ENCODE data around the gene DUSP28. TPM values are rescaled to one million over a fixed set of nuclear protein-coding genes. Genes with fewer than 3 reads are reported as not detected.

Gene DUSP28
- total and polyA plus RNA-seq, 2 of the 8 experiments (the other 6 are each of a cell fraction or from before 2014, with no cell fraction given): 2.1 to 2.3 TPM

- CTCF ChIA-PET (ENCODE audit: partially characterized antibody): interaction anchor here (0.8 to 3.2 kb wide), 11 partner anchors 9 to 82 kb away, joined by 3 to 17 read pairs (median 3); partner anchors contain the start of gene CAPN10
- Histone ChIP-seq H2AFZ (ENCODE audit: low read length) (no peak overlapping the region), H3K4me2 (ENCODE audit: insufficient read depth in 1 of 2, low read depth in 2 of 2, low read length in 2 of 2) (no peak overlapping the region), H4K91ac (replicated peaks; ENCODE audit: insufficient read length, low read length) (no peak overlapping the region), H3K79me2 (ENCODE audit: control insufficient read depth in 1 of 2, insufficient read depth in 2 of 2, low read length in 2 of 2) (no peaks in the 10 kb centered on the region), H3K23me2 (ENCODE audit: low read depth, low read length) (no peaks in the 10 kb centered on the region), H3K14ac (ENCODE audit: insufficient read length) (no peak overlapping the region), H2AK5ac (ENCODE audit: low read depth, low read length) (no peak overlapping the region), H3K4ac (replicated peaks; ENCODE audit: insufficient read length, low read depth, low read length) (no peak overlapping the region), H3K9ac (replicated peaks in 1 of 4; ENCODE audit: extremely low read depth in 1 of 4, low read depth in 3 of 4, low read length in 3 of 4) (no peak overlapping the region), H2BK12ac (ENCODE audit: low read depth, low read length) (no peak overlapping the region), H3K27ac (ENCODE audit: low read depth, low read length) (no peak overlapping the region), H3K27me3 (replicated peaks in 1 of 4; ENCODE audit: control insufficient read depth in 3 of 4, extremely low read depth in 1 of 4, insufficient read depth in 3 of 4, low read length in 3 of 4) (0 out of 7 replicates have a peak, but pooled peaks cover 0 to 2% (median 0%) of the 10 kb centered on the region in 4 experiments), H3K18ac (ENCODE audit: extremely low read depth, low read length) (no peak overlapping the region), H4K8ac (ENCODE audit: extremely low read depth, insufficient read depth, low read length) (peak overlapping the region; percentile 59; the same call in 1 of the 2 replicates), H2BK120ac (replicated peaks; ENCODE audit: low read depth, low read length) (no peak overlapping the region), H3K23ac (ENCODE audit: insufficient read length) (no peak overlapping the region), H2BK5ac (ENCODE audit: low read depth, low read length) (no peak overlapping the region), H3K4me1 (replicated peaks in 1 of 4; ENCODE audit: control insufficient read depth in 3 of 4, insufficient read depth in 4 of 4, low read length in 3 of 4) (no peaks in the 10 kb centered on the region), H2BK15ac (ENCODE audit: low read length) (no peak overlapping the region), H4K20me1 (replicated peaks in 1 of 2; ENCODE audit: control insufficient read depth in 1 of 2, insufficient read depth in 2 of 2, low read length in 2 of 2) (peaks cover 0 to 4% of the 10 kb centered on the region in 2 experiments), H3K36me3 (ENCODE audit: control insufficient read depth in 2 of 4, insufficient read depth in 4 of 4, low read length in 3 of 4) (no peaks in the 10 kb centered on the region; a peak in 2 of 8 replicates), H3K4me3 (ENCODE audit: extremely low read depth in 1 of 4, insufficient read depth in 2 of 4, low read depth in 3 of 4, low read length in 4 of 4) (no peak overlapping the region), H3K9me3 (ENCODE audit: insufficient read depth in 2 of 2, low read depth in 1 of 2, low read length in 1 of 2) (no peaks in the 10 kb centered on the region), H4K5ac (ENCODE audit: insufficient read length, low read depth, low read length) (no peak overlapping the region), H3K56ac (replicated peaks; ENCODE audit: insufficient read length, low read depth, low read length) (no peak overlapping the region), H3K79me1 (ENCODE audit: low read depth, low read length) (no peaks in the 10 kb centered on the region), H2BK20ac (ENCODE audit: low read length) (no peak overlapping the region)
- DNase-seq (ENCODE audit: low read depth in 1 of 2, low spot score in 2 of 2): no peak
- no peak for FAIRE-seq
- 91% methylated on average over 9 of the region's 10 CpGs; no CpG with 5 or more reads in 1 of the 2 experiments for WGBS, 2 experiments (ENCODE audit: extremely low coverage in 1 of 2, insufficient coverage in 1 of 2, insufficient read length in 1 of 2, insufficient replicate concordance in 2 of 2, low coverage in 1 of 2, low lambda C conversion rate in 2 of 2, missing lambda C conversion rate in 1 of 2)
- no peak for TF ChIP-seq JUN (IDR thresholded peaks at IDR 0.05; ENCODE audit: low read depth, low read length)
- no peak for TF ChIP-seq EP300 (IDR thresholded peaks at IDR 0.05; ENCODE audit: borderline replicate concordance in 1 of 2, low read depth in 2 of 2, low read length in 2 of 2)
- no peak for TF ChIP-seq TBP (IDR thresholded peaks at IDR 0.05; ENCODE audit: low read depth, low read length)
- TF ChIP-seq RAD21 (IDR thresholded peaks at IDR 0.05 in 1 of 2, conservative IDR thresholded peaks at IDR 0.05 in 1 of 2; ENCODE audit: low read depth in 2 of 2, low read length in 2 of 2): no peak
- TF ChIP-seq POLR2AphosphoS5 (IDR thresholded peaks at IDR 0.05; ENCODE audit: low read depth, low read length): no peak
- TF ChIP-seq CBX5 (IDR thresholded peaks at IDR 0.05; ENCODE audit: low read depth, low read length): no peak
- TF ChIP-seq NRF1 (IDR thresholded peaks at IDR 0.05; ENCODE audit: low read depth, low read length): no peak
- TF ChIP-seq MAFK (IDR thresholded peaks at IDR 0.05; ENCODE audit: low read depth, low read length): no peak
- TF ChIP-seq JUND (IDR thresholded peaks at IDR 0.05; ENCODE audit: low read length): no peak
- no peak for TF ChIP-seq GABPA (IDR thresholded peaks at IDR 0.05; ENCODE audit: borderline replicate concordance, insufficient read depth, low read length)
- no peak for TF ChIP-seq CREB1 (IDR thresholded peaks at IDR 0.05)
- TF ChIP-seq PHF8 (conservative IDR thresholded peaks at IDR 0.05; ENCODE audit: low read depth, low read length): no peak
- no peak for TF ChIP-seq SRF (IDR thresholded peaks at IDR 0.05; ENCODE audit: low read depth, low read length)
- TF ChIP-seq TCF12 (IDR thresholded peaks at IDR 0.05; ENCODE audit: low read depth, low read length): no peak
- TF ChIP-seq CEBPB (IDR thresholded peaks at IDR 0.05; ENCODE audit: low read depth, low read length): no peak
- POLR2A ChIA-PET (ENCODE audit: partially characterized antibody): interaction anchor here (1.1 to 1.5 kb wide), 2 partner anchors 15 to 32 kb away, joined by 3 to 5 read pairs; no protein-coding TSS in a partner anchor
These were observed 43.7 kb downstream of the DUSP28 start for GRCh38 chr2:240603846-240604245.

Data from H1 (cell line).